IMR-90 (cell line): ENCODE measurements around the gene CMKLR1. TPM values are rescaled to one million over a fixed set of nuclear protein-coding genes. Genes with fewer than 3 reads are reported as not detected.

Source experiments
- ATAC-seq: fragments of 200-7000 bp; cut with Tn5 transposase; 2 replicates; pipeline ENCODE4 v1.9.1; 2020; ENCODE audit warnings: low read depth, mild to moderate bottlenecking, moderate library complexity
- BruUV-seq: library from RNA; stranded (reverse); fragments of 400-500 nt; replicated peaks from 2 replicates; lab custom pipeline; 2021; lab: Mats Ljungman, UMichigan
- CTCF ChIA-PET: fragments of 300-600 bp; formaldehyde crosslinking; extraction: SDS; loops from one replicate; lab custom pipeline; 2021; ENCODE audit warnings: antibody characterized with exemption; lab: Yijun Ruan, JAX
- POLR2A ChIA-PET: fragments of 300-600 bp; sonication (Branson Sonifier 250); formaldehyde crosslinking; loops from one replicate; lab custom pipeline; 2022; ENCODE audit warnings: antibody characterized with exemption; ENCODE audit not compliant: unreplicated experiment; lab: Charles Lee
- DNase-seq: peaks from one replicate; pipeline ENCODE4 v3.0.0; 2013
- H2AFZ ChIP-seq: replicated peaks from 2 replicates; pipeline ENCODE3; 2013; ENCODE audit warnings: low read length, mild to moderate bottlenecking; ENCODE audit not compliant: poor library complexity
- H2AK5ac ChIP-seq: 2 replicates; pipeline ENCODE4 v1.6.1; 2013; ENCODE audit warnings: low read depth, low read length, inconsistent platforms
- H2AK9ac ChIP-seq: replicated peaks from 2 replicates; pipeline ENCODE3; 2013; ENCODE audit warnings: mild to moderate bottlenecking, low read depth, low read length, moderate library complexity; ENCODE audit not compliant: poor library complexity
- H2BK120ac ChIP-seq: 2 replicates; pipeline ENCODE4 v1.6.1; 2013; ENCODE audit warnings: low read depth, low read length, inconsistent platforms
- H2BK15ac ChIP-seq: 3 replicates; pipeline ENCODE4 v1.6.1; 2013; ENCODE audit warnings: low read depth, low read length, inconsistent platforms
- H2BK20ac ChIP-seq: 2 replicates; pipeline ENCODE4 v1.6.1; 2013; ENCODE audit warnings: low read depth, mild to moderate bottlenecking, inconsistent platforms, low read length, moderate library complexity
- H2BK5ac ChIP-seq: 2 replicates; pipeline ENCODE4 v1.6.1; 2013; ENCODE audit warnings: mild to moderate bottlenecking, low read depth, low read length, inconsistent platforms; ENCODE audit not compliant: poor library complexity, severe bottlenecking
- H3K14ac ChIP-seq: replicated peaks from 2 replicates; pipeline ENCODE4 v1.6.1; 2013; ENCODE audit warnings: low read depth, low read length, inconsistent platforms
- H3K18ac ChIP-seq: 2 replicates; pipeline ENCODE4 v1.6.1; 2013; ENCODE audit warnings: low read depth, low read length, control low read depth
- H3K23ac ChIP-seq: 2 replicates; pipeline ENCODE4 v1.6.1; 2013; ENCODE audit warnings: low read depth, low read length, inconsistent platforms
- H3K27ac ChIP-seq: 2 replicates; pipeline ENCODE4 v1.5.1; 2013; ENCODE audit warnings: mild to moderate bottlenecking, control low read depth, low read length; ENCODE audit not compliant: insufficient read depth
- H3K27me3 ChIP-seq: 2 replicates; pipeline ENCODE4 v1.6.1; 2013; ENCODE audit warnings: low read length; ENCODE audit not compliant: control insufficient read depth, insufficient read depth
- H3K36me3 ChIP-seq: 2 replicates; pipeline ENCODE4 v1.6.1; 2013; ENCODE audit warnings: low read length, mixed read lengths; ENCODE audit not compliant: control insufficient read depth, insufficient read depth
- H3K4ac ChIP-seq: 2 replicates; pipeline ENCODE4 v1.6.1; 2013; ENCODE audit warnings: low read depth, low read length, inconsistent platforms
- H3K4me1 ChIP-seq: 2 replicates; pipeline ENCODE4 v1.6.1; 2013; ENCODE audit warnings: low read length, mixed read lengths; ENCODE audit not compliant: control insufficient read depth, insufficient read depth
- H3K4me2 ChIP-seq: 2 replicates; pipeline ENCODE4 v1.6.1; 2013; ENCODE audit warnings: low read depth, mild to moderate bottlenecking, control low read depth, low read length, moderate library complexity
- H3K4me3 ChIP-seq: 2 replicates; pipeline ENCODE4 v1.5.1; 2013; ENCODE audit warnings: low read depth, mild to moderate bottlenecking, control low read depth, low read length, moderate library complexity; ENCODE audit not compliant: insufficient read depth
- H3K56ac ChIP-seq: 2 replicates; pipeline ENCODE4 v1.6.1; 2013; ENCODE audit warnings: low read length, inconsistent platforms; ENCODE audit not compliant: insufficient read depth; ENCODE audit errors: extremely low read depth
- H3K79me1 ChIP-seq, 2 experiments: 2 replicates each; pipeline ENCODE4 v1.6.1; 2013; ENCODE audit warnings: low read length in 2 of 2, inconsistent platforms in 1 of 2, low read depth in 1 of 2
- H3K9ac ChIP-seq: 2 replicates; pipeline ENCODE4 v1.6.1; 2013; ENCODE audit warnings: low read depth, low read length, control low read depth
- H3K9me1 ChIP-seq: 2 replicates; pipeline ENCODE4 v1.6.1; 2013; ENCODE audit warnings: low read length, inconsistent platforms; ENCODE audit not compliant: insufficient read depth
- H3K9me3 ChIP-seq: 2 replicates; pipeline ENCODE4 v1.6.1; 2013; ENCODE audit warnings: low read length; ENCODE audit not compliant: control insufficient read depth, insufficient read depth
- H4K20me1 ChIP-seq: 2 replicates; pipeline ENCODE4 v1.6.1; 2013; ENCODE audit warnings: low read length, inconsistent platforms; ENCODE audit not compliant: insufficient read depth
- H4K5ac ChIP-seq: 2 replicates; pipeline ENCODE4 v1.6.1; 2013; ENCODE audit warnings: mild to moderate bottlenecking, low read depth, low read length, control low read depth
- H4K8ac ChIP-seq, 2 experiments: 2 replicates each; pipeline ENCODE4 v1.6.1; 2013; ENCODE audit warnings: low read depth in 2 of 2, low read length in 2 of 2, control low read depth in 1 of 2, inconsistent platforms in 1 of 2
- H4K91ac ChIP-seq: 2 replicates; pipeline ENCODE4 v1.6.1; 2013; ENCODE audit warnings: low read depth, low read length, inconsistent platforms; ENCODE audit not compliant: insufficient read depth
- CEBPB ChIP-seq: IDR thresholded peaks from 2 replicates; pipeline ENCODE4 v1.6.1; 2012; ENCODE audit warnings: low read depth, low read length, improper control_type of control experiment
- CTCF ChIP-seq: conservative IDR thresholded peaks from 2 replicates; pipeline ENCODE4 v1.5.1; 2012; ENCODE audit warnings: mild to moderate bottlenecking, low read depth, low read length, improper control_type of control experiment
- ELK1 ChIP-seq: fragments of 150-350 bp; IDR thresholded peaks from 2 replicates; pipeline ENCODE4 v1.6.1; 2016; ENCODE audit warnings: low read depth, mild to moderate bottlenecking, low read length, moderate library complexity, borderline replicate concordance
- FOS ChIP-seq: fragments of 150-350 bp; IDR thresholded peaks from 2 replicates; pipeline ENCODE4 v1.6.1; 2016; ENCODE audit warnings: low read depth, low read length
- MAFK ChIP-seq: IDR thresholded peaks from 2 replicates; pipeline ENCODE4 v1.6.1; 2012; ENCODE audit warnings: low read depth, low read length, improper control_type of control experiment
- MAZ ChIP-seq: IDR thresholded peaks from 2 replicates; pipeline ENCODE4 v1.6.1; 2012; ENCODE audit warnings: low read depth, mild to moderate bottlenecking, low read length, improper control_type of control experiment, moderate library complexity, borderline replicate concordance
- MXI1 ChIP-seq: IDR thresholded peaks from 2 replicates; pipeline ENCODE4 v1.6.1; 2012; ENCODE audit warnings: low read depth, mild to moderate bottlenecking, low read length, moderate library complexity, borderline replicate concordance
- POLR2A ChIP-seq: IDR thresholded peaks from 2 replicates; pipeline ENCODE4 v1.6.1; 2012; ENCODE audit warnings: mild to moderate bottlenecking, low read depth, low read length
- SMC3 ChIP-seq: fragments of 150-350 bp; IDR thresholded peaks from 2 replicates; pipeline ENCODE4 v1.6.1; 2016; ENCODE audit warnings: low read depth, mild to moderate bottlenecking, antibody characterized with exemption, low read length, moderate library complexity
- WGBS, 2 experiments: methylation state at CpG; one replicate each; pipeline versions ENCODE4 v1.1.5 to v1.1.7; 2013; ENCODE audit warnings: missing lambda C conversion rate in 2 of 2; ENCODE audit not compliant: insufficient read length in 1 of 2; ENCODE audit errors: extremely low coverage in 2 of 2; 5-methylcytosine and 5-hydroxymethylcytosine counted together
- dilution Hi-C: fragments of 300-500 bp; cut with HindIII; formaldehyde crosslinking; loops from one replicate; pipeline ENCODE4 v1.14.3; 2018; ENCODE audit warnings: low sequenced_read_pairs; ENCODE audit not compliant: unreplicated experiment
- in situ Hi-C: fragments of 300-500 bp; cut with MboI; formaldehyde crosslinking; loops from 3 replicates; pipeline ENCODE4 v1.14.3; 2019; ENCODE audit warnings: low sequenced_read_pairs, inconsistent platforms, mixed read lengths
- intact Hi-C: fragments of 100-400 bp; cut with micrococcal nuclease; formaldehyde crosslinking; loops from 2 replicates; pipeline ENCODE4 v1.10.0; 2022
- polyA plus RNA-seq, 3 experiments: library from polyadenylated mRNA; depleted of rRNA; stranded (reverse); fragments of >200 nt; gene quantifications; 2 replicates each; pipeline ENCODE4 v1.2.3, GENCODE V29; 2012; ENCODE audit warnings: low replicate concordance in 1 of 3
- total RNA-seq: library from RNA; depleted of rRNA; stranded (reverse); fragments of >200 nt; gene quantifications from 2 replicates; pipeline ENCODE4 v1.2.3, GENCODE V29; 2012

Gene CMKLR1
- total and polyA plus RNA-seq, 2 of the 4 experiments (the other 2 are of a cell fraction) = not detected

- Histone ChIP-seq H3K9me3 (no peaks in the 10 kb centered on the region), H3K23ac (no peak overlapping the region), H3K9ac (no peak overlapping the region), H4K8ac (no peak overlapping the region), H4K5ac (no peak overlapping the region), H3K18ac (no peak overlapping the region), H2AFZ (no peak overlapping the region), H3K4me3 (no peak overlapping the region), H3K14ac (no peak overlapping the region), H2AK9ac (no peak overlapping the region), H4K91ac (no peak overlapping the region), H2BK120ac (no peak overlapping the region), H3K27me3 (0 out of 2 replicates have a peak, but pooled peaks cover under 1% of the 10 kb centered on the region), H3K4me2 (no peak overlapping the region), H3K27ac (no peak overlapping the region), H3K9me1 (no peaks in the 10 kb centered on the region), H4K20me1 (no peaks in the 10 kb centered on the region), H2BK5ac (no peak overlapping the region), H2AK5ac (no peak overlapping the region), H3K4ac (no peak overlapping the region), H3K79me1 (no peaks in the 10 kb centered on the region), H2BK15ac (no peak overlapping the region), H3K56ac (no peak overlapping the region), H3K36me3 (no peaks in the 10 kb centered on the region), H3K4me1 (no peaks in the 10 kb centered on the region), H2BK20ac (no peak overlapping the region)
- in situ Hi-C loops (no loop called here), intact Hi-C loops (no loop called here), dilution Hi-C loops (no loop called here)
- ChIA-PET CTCF (no interaction called here), POLR2A (no interaction called here)
- DNase-seq (no peak), ATAC-seq (no peak)
- WGBS, 2 experiments = 43% methylated on average over 3 of the region's 7 CpGs; no CpG with 5 or more reads in 1 of the 2 experiments
- no TSS peak for BruUV-seq
- no peak for TF ChIP-seq ELK1
- no peak for TF ChIP-seq CEBPB
- no peak for TF ChIP-seq POLR2A
- TF ChIP-seq MXI1 = no peak
- TF ChIP-seq FOS = no peak
- TF ChIP-seq SMC3 = no peak
- no peak for TF ChIP-seq MAFK
- no peak for TF ChIP-seq CTCF
- no peak for TF ChIP-seq MAZ
Observed at GRCh38 chr12:108328420-108328819, 10.7 kb downstream of the CMKLR1 start.
